ENCODE measurements around the gene TBX1.
A peak's percentile ranks its signal among the peaks of the same experiment; 100 is the strongest.
"Not testable (repeated sequence)": the region's sequence is repeated elsewhere in the genome, so short reads cannot be mapped to it uniquely, and the experiment has no call there.

Gene TBX1

DNA sequence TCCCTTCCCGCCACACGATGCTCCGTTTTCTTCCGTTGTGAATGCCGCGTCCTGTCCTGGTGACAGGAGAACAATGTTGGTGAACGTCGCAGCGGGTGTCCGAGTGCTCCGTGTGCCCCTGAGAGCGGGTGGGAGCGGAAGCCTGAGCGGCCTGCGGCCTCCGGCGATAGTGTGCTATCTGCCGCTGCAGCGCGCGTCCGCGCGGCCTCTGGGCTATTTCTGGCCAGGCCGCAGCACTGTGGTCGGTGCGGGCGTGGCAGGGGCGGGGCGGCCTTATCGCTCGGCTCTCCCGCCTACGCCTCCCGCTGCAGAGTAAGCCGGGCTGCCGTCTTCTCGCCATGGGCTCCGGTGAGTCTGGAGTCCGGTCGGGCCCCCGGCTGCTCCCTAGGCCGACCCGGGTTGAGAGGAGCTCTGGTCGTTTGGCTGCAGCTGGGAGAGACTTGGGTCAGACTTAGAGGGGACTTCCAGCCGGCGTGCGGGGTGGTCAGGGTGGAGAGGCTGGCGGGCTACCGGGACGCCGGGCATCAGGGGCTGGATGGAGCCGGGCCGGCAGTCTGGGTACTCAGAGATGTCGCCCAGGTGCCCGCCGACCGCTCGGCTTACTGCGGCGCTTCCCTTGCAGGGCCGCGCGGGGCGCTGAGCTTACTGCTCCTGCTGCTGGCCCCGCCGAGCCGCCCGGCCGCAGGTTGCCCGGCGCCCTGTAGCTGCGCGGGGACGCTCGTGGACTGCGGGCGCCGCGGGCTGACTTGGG lies 37.2 kb upstream of the TBX1 start, which contains the start of gene GP1BB:
Gene GP1BB, plus strand, starts transcription at position 308 of the 751 bp plus-strand sequence. Its CDS starts 31 bp downstream, at position 339.
- DNase-seq (ENCODE audit: low spot score), result no peak

DNA sequence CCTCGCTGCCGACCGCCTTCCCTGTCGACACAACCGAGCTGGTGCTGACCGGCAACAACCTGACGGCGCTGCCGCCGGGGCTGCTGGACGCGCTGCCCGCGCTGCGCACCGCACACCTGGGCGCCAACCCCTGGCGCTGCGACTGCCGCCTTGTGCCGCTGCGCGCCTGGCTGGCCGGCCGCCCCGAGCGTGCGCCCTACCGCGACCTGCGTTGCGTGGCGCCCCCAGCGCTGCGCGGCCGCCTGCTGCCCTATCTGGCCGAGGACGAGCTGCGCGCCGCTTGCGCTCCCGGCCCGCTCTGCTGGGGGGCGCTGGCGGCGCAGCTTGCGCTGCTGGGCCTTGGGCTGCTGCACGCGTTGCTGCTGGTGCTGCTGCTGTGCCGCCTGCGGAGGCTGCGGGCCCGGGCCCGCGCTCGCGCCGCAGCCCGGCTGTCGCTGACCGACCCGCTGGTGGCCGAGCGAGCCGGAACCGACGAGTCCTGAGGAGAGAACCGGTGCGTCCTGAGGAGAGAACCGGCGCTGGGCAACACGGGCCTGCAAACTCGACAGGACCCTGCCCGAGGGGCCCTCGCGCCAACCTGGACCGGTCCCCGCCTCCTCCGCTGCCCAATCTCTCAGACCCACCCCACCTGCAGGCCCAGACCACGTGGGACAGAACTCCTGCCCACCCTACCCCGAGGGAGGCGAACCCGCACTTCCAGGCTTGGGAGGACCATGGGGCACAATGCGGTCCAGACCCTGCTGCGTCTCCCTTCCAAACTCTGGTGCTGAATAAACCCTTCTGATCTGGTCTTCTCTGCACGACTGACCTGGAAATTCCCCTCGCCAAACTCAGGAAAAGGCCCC lies 36.4 kb upstream of the TBX1 start:
- DNase-seq (ENCODE audit: low spot score), result no peak

DNA sequence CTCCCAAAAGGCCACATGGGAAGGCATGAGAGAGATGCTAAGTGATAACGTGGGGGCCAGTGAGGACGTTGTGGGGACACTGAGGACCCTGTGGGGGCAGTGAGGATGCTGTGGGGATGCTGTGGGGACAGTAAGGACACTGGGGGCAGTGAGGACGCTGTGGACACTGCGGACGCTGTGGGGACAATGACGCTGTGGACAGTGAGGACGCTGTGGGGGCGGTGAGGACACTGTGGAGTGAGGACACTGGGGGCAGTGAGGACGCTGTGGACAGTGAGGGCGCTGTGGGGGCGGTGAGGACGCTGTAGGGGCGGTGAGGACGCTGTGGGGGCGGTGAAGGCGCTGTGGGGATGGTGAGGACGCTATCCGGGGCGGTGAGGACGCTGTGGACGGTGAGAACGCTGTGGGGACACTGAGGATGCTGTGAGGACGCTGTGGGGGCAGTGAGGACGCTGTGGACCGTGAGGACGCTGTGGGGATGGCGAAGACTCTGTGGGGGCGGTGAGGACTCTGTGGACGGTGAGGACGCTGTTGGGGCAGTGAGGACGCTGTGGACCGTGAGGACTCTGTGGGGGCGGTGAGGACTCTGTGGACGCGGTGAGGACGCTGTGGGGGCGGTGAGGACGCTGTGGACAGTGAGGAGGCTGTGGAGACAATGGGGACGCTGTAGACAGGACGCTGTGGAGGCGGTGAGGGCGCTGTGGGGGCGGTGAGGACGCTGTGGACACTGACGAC lies 35.5 kb upstream of the TBX1 start:
- no peak for DNase-seq (ENCODE audit: low spot score)

GRCh38 chr22:19726064-19726788 lies 34.4 kb upstream of the TBX1 start:
- not testable (repeated sequence) for DNase-seq (ENCODE audit: low spot score)

GRCh38 chr22:19727310-19728150 lies 33.0 kb upstream of the TBX1 start:
- DNase-seq (ENCODE audit: low spot score), result no peak

- no peak for DNase-seq (ENCODE audit: low spot score)
Measured at GRCh38 chr22:19728271-19728670, 32.3 kb upstream of the TBX1 start.

DNA sequence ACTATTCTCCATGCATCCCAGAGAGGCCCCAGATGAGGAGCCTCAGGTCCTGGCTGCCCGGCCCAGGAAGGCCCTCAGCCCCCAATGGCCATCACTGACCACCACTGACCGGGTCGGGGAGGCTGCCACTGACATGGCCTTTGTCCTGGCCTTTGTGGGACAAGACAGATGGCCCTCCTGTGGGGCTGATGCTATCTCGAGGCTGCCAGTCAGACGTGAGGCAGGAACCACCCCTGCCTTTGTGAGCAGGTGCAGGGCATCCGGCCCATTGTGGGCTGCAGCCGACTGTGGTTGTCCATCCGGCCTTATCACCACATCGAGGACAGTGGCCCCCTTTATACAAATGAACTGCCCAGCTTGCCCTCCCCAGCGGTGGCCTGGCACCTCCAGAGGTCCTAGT lies 31.7 kb upstream of the TBX1 start:
- no peak for DNase-seq (ENCODE audit: low spot score)

DNA sequence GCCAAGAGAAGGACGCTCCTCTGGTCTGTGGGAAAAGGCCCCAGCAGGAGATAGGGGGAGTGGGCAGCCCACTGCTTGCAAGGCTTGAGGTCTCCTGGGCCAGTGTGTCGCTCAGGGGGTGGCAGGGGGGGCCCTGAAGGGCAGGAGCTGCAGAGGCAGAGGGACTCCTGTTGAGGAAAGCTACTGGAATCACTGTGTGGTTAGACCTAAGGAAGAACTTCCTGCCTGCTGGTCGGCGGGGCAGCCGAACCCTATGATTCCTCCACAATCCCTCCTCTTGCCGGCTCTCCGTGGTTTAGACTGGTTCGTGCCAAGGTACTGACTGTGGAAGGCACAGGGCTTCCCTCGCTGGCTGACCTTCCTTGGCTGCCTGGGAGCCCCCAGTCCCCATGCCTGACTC lies 31.1 kb upstream of the TBX1 start:
- DNase-seq (ENCODE audit: low spot score), result no peak

DNA sequence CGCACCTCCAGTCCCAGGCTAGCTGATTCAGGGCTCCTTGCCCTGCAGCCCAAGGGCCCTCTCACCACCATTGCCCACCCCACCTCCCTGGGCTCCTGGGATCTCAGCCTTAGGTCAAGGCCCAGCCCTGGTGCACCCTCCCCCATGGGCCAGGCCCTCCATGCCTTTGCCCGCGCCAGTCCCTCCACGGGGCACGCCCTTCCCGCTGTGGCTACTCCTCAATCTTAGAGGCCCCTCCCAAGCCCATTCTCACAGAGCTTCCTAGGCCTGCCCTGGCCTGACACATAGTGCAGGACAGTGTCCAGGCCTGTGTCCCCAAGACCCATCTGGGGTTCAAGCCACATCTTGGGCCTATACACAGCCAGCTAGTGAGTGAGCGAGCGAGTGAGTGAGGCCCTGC lies 30.4 kb upstream of the TBX1 start:
- DNase-seq (ENCODE audit: low spot score), result no peak

GRCh38 chr22:19730655-19731360 lies 29.8 kb upstream of the TBX1 start:
- DNase-seq (ENCODE audit: low spot score), result peak; percentile 93

- no peak for DNase-seq (ENCODE audit: low spot score)
Measured at GRCh38 chr22:19731361-19732135, 29.0 kb upstream of the TBX1 start.

DNA sequence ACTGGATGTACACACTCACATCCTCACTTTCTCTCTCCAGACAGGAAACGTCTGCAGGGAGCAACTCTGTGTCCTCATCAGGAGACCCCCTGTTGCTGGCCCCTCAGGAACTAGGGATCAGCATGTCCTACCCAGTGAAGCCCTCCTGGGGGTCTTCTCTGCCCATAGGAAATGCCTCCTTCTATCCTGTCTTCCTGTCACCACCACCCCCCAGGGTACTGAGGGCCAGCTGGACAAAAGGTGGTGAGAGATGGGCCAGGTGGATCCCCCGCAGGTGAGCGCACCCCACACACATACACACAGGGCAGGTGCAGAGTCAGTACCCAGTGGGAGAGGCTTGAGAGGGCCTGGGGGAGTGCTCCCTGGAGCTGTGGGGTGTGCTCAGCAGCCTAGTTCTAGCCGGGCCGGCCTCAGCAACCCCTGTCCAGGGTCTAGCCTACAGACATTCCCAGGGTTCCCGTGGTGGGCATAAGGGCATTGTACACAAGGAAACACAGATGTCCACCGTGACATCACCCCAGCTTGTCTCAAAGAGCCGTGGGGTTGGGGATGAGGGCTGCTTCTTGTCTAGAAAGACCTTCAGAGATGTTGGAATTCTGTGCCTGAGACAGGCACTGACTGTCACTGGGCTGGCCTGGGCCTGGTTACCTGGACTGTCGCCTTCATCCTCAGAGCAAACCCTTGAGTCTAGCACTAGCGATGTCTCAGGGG lies 28.0 kb upstream of the TBX1 start:
- no peak for DNase-seq (ENCODE audit: low spot score)

DNA sequence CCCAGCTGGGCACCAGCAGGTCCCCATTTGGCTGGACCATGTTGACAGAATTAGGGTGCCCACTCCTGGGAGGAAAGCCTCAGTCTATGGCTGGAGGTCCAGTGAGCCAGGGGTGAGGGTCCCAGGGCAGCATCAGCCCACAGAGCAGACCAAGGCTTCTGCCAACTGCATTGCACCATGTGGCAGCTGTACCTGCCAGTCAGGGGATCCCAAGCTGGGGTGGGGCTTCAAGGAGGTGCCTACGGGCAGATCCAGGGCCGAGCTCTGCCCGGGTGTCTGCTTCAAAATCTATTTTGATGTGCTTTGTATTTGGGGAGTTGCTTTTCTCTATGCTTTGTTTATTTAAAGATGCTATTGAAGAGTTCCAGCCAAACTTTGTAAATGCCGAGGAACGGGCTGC lies 26.8 kb upstream of the TBX1 start:
- no peak for DNase-seq (ENCODE audit: low spot score)

DNA sequence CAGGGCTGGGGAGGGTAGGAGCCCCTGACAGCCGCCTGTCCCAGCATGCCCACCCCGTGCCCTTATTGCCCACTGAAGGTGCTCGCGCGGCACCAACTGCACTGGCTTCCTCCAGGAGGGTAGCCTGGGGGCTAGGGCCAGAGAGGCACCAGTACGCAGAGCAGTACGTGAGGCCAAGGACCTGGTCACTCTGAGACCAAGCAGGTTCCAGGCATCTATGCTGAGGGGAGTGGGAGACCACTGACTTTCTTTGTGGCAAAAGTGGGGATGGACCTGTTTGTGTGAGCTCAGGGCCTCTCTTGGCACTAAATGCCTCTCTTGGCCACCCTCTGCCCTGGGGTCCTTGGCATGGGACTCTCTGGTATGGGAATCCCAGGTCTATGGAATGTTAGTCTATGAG lies 26.4 kb upstream of the TBX1 start:
- DNase-seq (ENCODE audit: low spot score), result no peak

DNA sequence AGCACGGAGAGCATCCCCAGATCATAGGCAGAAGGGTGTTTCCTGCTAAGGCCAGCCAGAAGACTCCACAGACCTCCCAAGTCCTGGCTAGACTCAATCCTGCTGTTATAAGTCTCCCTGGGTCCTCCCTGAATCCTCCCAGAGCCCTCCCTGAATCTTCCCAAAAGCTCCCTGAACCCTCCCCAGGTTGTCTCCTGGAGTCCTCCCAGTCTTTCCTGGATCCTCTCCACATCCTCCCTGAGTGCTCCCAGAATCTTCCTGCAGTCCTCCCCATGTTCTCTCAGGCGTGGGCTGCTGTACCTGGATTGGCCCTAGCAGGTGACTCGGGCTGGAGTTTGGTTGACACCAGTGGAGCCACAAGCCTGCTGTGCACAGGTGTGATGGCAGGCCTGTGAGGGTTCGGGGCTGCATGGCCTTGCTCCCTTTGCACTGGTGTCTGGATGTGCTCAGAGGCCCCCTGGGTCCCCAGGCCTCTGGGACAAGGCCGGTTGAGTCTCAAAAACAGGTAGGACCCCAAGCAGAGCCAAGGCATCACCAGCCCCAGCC lies 25.7 kb upstream of the TBX1 start:
- no peak for DNase-seq (ENCODE audit: low spot score)

DNA sequence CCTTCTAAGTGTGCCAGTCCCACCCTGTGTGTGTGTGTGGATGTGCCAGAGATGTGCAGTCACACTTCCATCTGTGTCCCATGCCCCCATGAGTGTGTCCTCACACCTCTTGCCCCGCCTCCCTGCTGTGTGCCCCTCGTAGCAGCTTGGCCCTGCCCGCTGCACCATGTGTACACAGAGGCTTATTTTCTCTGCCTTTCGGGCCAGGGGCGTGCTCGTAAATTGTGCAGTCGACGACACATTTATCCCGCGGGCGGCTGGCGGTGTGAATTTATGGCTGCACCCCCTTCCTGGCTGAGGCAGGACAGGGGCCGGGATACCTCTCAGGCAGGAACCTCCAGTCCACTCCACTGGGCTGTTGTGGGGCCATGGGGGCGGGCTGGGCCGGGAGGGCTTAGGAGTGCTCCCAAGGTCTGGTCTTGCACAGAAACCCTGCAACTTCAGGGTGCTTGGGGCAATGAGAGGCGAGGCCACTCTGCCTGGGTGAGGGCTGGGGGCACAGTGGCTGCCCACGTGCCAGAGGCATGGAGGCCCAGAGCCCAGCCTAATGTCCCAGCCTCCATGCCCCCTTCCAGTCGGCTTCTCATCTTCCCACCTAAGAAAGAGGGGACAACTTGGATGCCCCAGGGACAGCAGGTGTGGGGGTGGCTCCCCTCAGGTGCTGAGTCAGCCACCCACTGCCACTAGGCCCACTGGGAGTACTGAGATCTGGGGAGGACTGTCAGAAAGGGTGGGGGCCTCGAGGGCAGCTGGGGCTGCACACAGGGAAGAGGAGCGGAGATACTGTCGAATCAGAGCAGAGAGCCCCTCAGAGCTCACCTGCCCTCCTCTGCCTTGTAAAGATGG lies 24.7 kb upstream of the TBX1 start:
- DNase-seq (ENCODE audit: low spot score), result no peak

- DNase-seq (ENCODE audit: low spot score), result no peak
Measured at GRCh38 chr22:19737846-19738663, 22.5 kb upstream of the TBX1 start.

All from AG08396 (cell line).